T-cell (primary cell): ENCODE measurements around the gene KLF5. TPM values are rescaled to one million over a fixed set of nuclear protein-coding genes. Genes with fewer than 3 reads are reported as not detected.
"Not testable (repeated sequence)": the region's sequence is repeated elsewhere in the genome, so short reads cannot be mapped to it uniquely, and the experiment has no call there.

ENCODE experiments used
- ATAC-seq, 4 experiments: fragments of 200-7000 bp in 3 of 4; fragments of 150-1000 bp in 1 of 4; cut with Tn5 transposase; replicated peaks in 1 of 4; 1 replicate in 3 of 4; 2 replicates in 1 of 4; pipeline ENCODE4 v1.10.0; 2021; ENCODE audit warnings: moderate library complexity in 3 of 4, mild to moderate bottlenecking in 2 of 4, moderate number of reproducible peaks in 1 of 4
- CTCF ChIA-PET, 2 donors: fragments of 300-600 bp; sonication (Branson Sonifier 250); formaldehyde crosslinking; loops; one replicate each; lab custom pipeline; 2022; ENCODE audit warnings: antibody characterized with exemption in 2 of 2; lab: Charles Lee
- POLR2A ChIA-PET, 2 donors: fragments of 300-600 bp; sonication (Branson Sonifier 250); formaldehyde crosslinking; loops; one replicate each; lab custom pipeline; 2022; ENCODE audit warnings: antibody characterized with exemption in 2 of 2; lab: Charles Lee
- DNase-seq, 35 experiments: peaks; one replicate each; pipeline versions ENCODE4 v3.0.0 to v3.0.0-alpha.2; 2013 to 2023
- H3K27ac ChIP-seq: one replicate; pipeline ENCODE4 v1.5.1; 2013; ENCODE audit warnings: low read length
- H3K27me3 ChIP-seq, 2 experiments: replicated peaks in 1 of 2; 1 replicate in 1 of 2; 2 replicates in 1 of 2; pipeline versions ENCODE4 v1.6.1 to v1.7.0; 2013; ENCODE audit warnings: low read length in 1 of 2, mixed read lengths in 1 of 2; ENCODE audit not compliant: control insufficient read depth in 2 of 2, insufficient read depth in 2 of 2; ENCODE audit errors: extremely low read depth in 1 of 2
- H3K36me3 ChIP-seq, 2 donors: 1 replicate in 1 of 2; 2 replicates in 1 of 2; pipeline versions ENCODE4 v1.6.1 to v1.7.0; 2013; ENCODE audit warnings: low read length in 1 of 2; ENCODE audit not compliant: control insufficient read depth in 2 of 2, insufficient read depth in 1 of 2; ENCODE audit errors: extremely low read depth in 1 of 2
- H3K4me1 ChIP-seq, 2 experiments: 1 replicate in 1 of 2; 2 replicates in 1 of 2; pipeline versions ENCODE4 v1.6.1 to v1.7.0; 2013; ENCODE audit warnings: low read length in 2 of 2, mixed read lengths in 1 of 2; ENCODE audit not compliant: insufficient read depth in 2 of 2, control insufficient read depth in 1 of 2; ENCODE audit errors: extremely low read depth in 1 of 2
- H3K4me3 ChIP-seq, 2 donors: 1 replicate in 1 of 2; 2 replicates in 1 of 2; pipeline versions ENCODE4 v1.5.1 to v1.7.0; 2013; ENCODE audit warnings: mild to moderate bottlenecking in 2 of 2, low read length in 1 of 2, moderate library complexity in 1 of 2; ENCODE audit not compliant: control insufficient read depth in 1 of 2; ENCODE audit errors: extremely low read depth in 1 of 2
- H3K9me3 ChIP-seq: 2 replicates; pipeline ENCODE4 v1.7.0; 2013
- H3K27ac Mint-ChIP-seq, 2 donors: one replicate each; pipeline ENCODE4 v1.8.0; 2020 to 2021; ENCODE audit warnings: mild to moderate bottlenecking in 2 of 2, mixed read lengths in 2 of 2
- H3K27me3 Mint-ChIP-seq, 2 donors: one replicate each; pipeline ENCODE4 v1.8.0; 2021 to 2022; ENCODE audit warnings: mixed read lengths in 2 of 2
- H3K36me3 Mint-ChIP-seq: one replicate; pipeline ENCODE4 v1.8.0; 2021; ENCODE audit warnings: mixed read lengths
- H3K4me1 Mint-ChIP-seq, 3 donors: one replicate each; pipeline ENCODE4 v1.8.0; 2020 to 2022; ENCODE audit warnings: mixed read lengths in 3 of 3, mild to moderate bottlenecking in 1 of 3
- H3K4me3 Mint-ChIP-seq, 3 donors: one replicate each; pipeline ENCODE4 v1.8.0; 2020 to 2022; ENCODE audit warnings: mild to moderate bottlenecking in 3 of 3, mixed read lengths in 3 of 3, moderate library complexity in 3 of 3
- H3K9me3 Mint-ChIP-seq, 3 donors: one replicate each; pipeline ENCODE4 v1.8.0; 2020 to 2022; ENCODE audit warnings: mixed read lengths in 3 of 3
- WGBS: methylation state at CpG from one replicate; pipeline ENCODE4 v1.1.5; 2013; ENCODE audit warnings: missing lambda C conversion rate; ENCODE audit not compliant: insufficient coverage; 5-methylcytosine and 5-hydroxymethylcytosine counted together
- total RNA-seq, 35 experiments: library from RNA in 6 of 35; stranded (reverse) in 6 of 35; fragments of 120-200 nt in 1 of 35; gene quantifications; one replicate each; pipeline versions ENCODE4 v1.2.1 to v1.2.4 and lab custom pipeline; 2013 to 2026

KLF5 gene
- total RNA-seq, 5 donors from 2014 or later (not counting 1 experiment from before 2014, with no cell fraction given) = 2.5 to 6.2 (median 4.3) TPM

DNA sequence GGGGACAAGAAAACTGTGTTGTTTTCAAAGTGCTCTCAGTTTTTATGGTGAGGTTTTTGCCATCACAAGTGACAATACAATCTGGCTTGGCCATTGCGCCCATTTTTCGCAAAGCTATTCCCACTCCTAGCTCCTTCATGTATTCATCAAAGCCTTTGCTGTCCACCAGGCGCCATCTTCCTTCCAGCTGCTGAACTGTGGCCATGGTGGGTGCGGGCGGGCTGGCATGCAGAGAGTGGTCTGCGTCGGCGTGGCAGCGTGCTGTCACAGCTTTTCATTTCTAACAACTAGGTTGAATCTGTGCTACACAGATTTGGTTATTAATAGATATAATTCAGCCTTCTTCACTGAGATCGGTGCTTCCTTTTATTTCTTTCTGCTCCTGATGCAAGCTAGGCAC is 42.0 kb downstream of the KLF5 start:
- H3K4me1 ChIP-seq, ATAC-seq, H3K27ac ChIP-seq, DNase-seq, H3K4me1 Mint-ChIP-seq, H3K4me3 Mint-ChIP-seq, H3K9me3 Mint-ChIP-seq, CTCF ChIA-PET, H3K27me3 Mint-ChIP-seq, POLR2A ChIA-PET, H3K36me3 ChIP-seq, H3K9me3 ChIP-seq, H3K4me3 ChIP-seq, H3K27me3 ChIP-seq, H3K27ac Mint-ChIP-seq, H3K36me3 Mint-ChIP-seq: not testable (repeated sequence)
- 86% methylated on average over 1 of the region's 10 CpGs for WGBS

GRCh38 chr13:73101351-73102007 is 42.7 kb downstream of the KLF5 start:
- Mint-ChIP-seq H3K36me3 (no peaks in the 10 kb centered on the region), H3K9me3 (no peaks in the 10 kb centered on the region), H3K4me1 (no peaks in the 10 kb centered on the region), H3K27ac (no peak overlapping the region), H3K27me3 (peaks cover 5 to 8% of the 10 kb centered on the region in 2 donors), H3K4me3 (no peak overlapping the region)
- Histone ChIP-seq H3K9me3 (no peaks in the 10 kb centered on the region), H3K4me3 (no peak overlapping the region), H3K36me3 (no peaks in the 10 kb centered on the region), H3K27ac (no peak overlapping the region), H3K4me1 (no peaks in the 10 kb centered on the region), H3K27me3 (peaks cover 0 to 4% of the 10 kb centered on the region in 2 experiments)
- no CpG with 5 or more reads among the region's 2 CpGs for WGBS
- POLR2A ChIA-PET = no interaction called here
- CTCF ChIA-PET = no interaction called here
- ATAC-seq = no peak
- DNase-seq = no peak

GRCh38 chr13:73103238-73103637 is 44.4 kb downstream of the KLF5 start:
- ChIA-PET CTCF (no interaction called here), POLR2A (no interaction called here)
- Mint-ChIP-seq H3K27ac (no peak overlapping the region), H3K4me1 (no peaks in the 10 kb centered on the region), H3K4me3 (no peak overlapping the region), H3K36me3 (no peaks in the 10 kb centered on the region), H3K27me3 (peaks cover 10 to 14% of the 10 kb centered on the region in 2 donors), H3K9me3 (no peaks in the 10 kb centered on the region)
- H3K4me1 ChIP-seq = no peaks in the 10 kb centered on the region
- no peak for DNase-seq
- peaks cover 0 to 2% of the 10 kb centered on the region in 2 experiments for H3K27me3 ChIP-seq
- no CpG with 5 or more reads among the region's 1 CpG for WGBS
- no peaks in the 10 kb centered on the region for H3K9me3 ChIP-seq
- no peaks in the 10 kb centered on the region for H3K36me3 ChIP-seq
- ATAC-seq = no peak
- no peak overlapping the region for H3K27ac ChIP-seq
- no peak overlapping the region for H3K4me3 ChIP-seq

GRCh38 chr13:73106513-73107178 is 47.8 kb downstream of the KLF5 start:
- no peaks in the 10 kb centered on the region for H3K4me1 ChIP-seq
- H3K4me1 Mint-ChIP-seq = no peaks in the 10 kb centered on the region
- ATAC-seq = no peak
- peaks cover 8 to 14% of the 10 kb centered on the region in 2 donors for H3K27me3 Mint-ChIP-seq
- no peaks in the 10 kb centered on the region for H3K9me3 ChIP-seq
- H3K27ac Mint-ChIP-seq = no peak overlapping the region
- no peak overlapping the region for H3K4me3 Mint-ChIP-seq
- H3K4me3 ChIP-seq = no peak overlapping the region
- H3K36me3 Mint-ChIP-seq = no peaks in the 10 kb centered on the region
- H3K27ac ChIP-seq = no peak overlapping the region
- H3K9me3 Mint-ChIP-seq = no peaks in the 10 kb centered on the region
- no peaks in the 10 kb centered on the region for H3K36me3 ChIP-seq
- WGBS = no CpG with 5 or more reads among the region's 10 CpGs
- ChIA-PET CTCF (no interaction called here), POLR2A (no interaction called here)
- peaks cover 0 to 2% of the 10 kb centered on the region in 2 experiments for H3K27me3 ChIP-seq
- DNase-seq = no peak

DNA sequence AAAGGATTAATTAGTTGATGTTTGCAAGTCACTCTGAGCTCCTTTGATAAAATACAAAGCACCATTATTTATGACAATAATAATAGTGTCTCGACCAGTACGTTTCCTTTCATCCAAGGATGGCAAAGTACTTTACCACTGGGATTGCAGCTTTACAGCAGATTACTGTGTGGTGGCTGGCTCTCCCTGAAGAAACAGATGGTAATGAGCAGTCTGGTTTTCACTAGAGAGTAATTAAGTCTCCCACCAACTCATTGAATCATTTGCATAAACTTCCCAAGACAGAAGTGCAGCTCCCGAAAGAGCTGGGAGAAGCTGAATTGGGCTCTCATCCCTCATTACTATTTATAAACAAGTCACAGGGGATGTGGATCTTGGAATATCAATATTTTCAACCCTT is 48.7 kb downstream of the KLF5 start:
- no peak overlapping the region for H3K27ac ChIP-seq
- no peaks in the 10 kb centered on the region for H3K36me3 ChIP-seq
- no CpG with 5 or more reads among the region's 3 CpGs for WGBS
- ChIA-PET CTCF (no interaction called here), POLR2A (no interaction called here)
- DNase-seq (no peak), ATAC-seq (no peak)
- H3K4me3 ChIP-seq = no peak overlapping the region
- Mint-ChIP-seq H3K9me3 (no peaks in the 10 kb centered on the region), H3K27ac (no peak overlapping the region), H3K27me3 (peaks cover 8 to 12% of the 10 kb centered on the region in 2 donors), H3K4me3 (no peak overlapping the region), H3K4me1 (no peaks in the 10 kb centered on the region), H3K36me3 (no peaks in the 10 kb centered on the region)
- peaks cover 0 to 2% of the 10 kb centered on the region in 2 experiments for H3K27me3 ChIP-seq
- no peaks in the 10 kb centered on the region for H3K9me3 ChIP-seq
- no peaks in the 10 kb centered on the region for H3K4me1 ChIP-seq

GRCh38 chr13:73107970-73108369 is 49.2 kb downstream of the KLF5 start:
- DNase-seq (no peak), ATAC-seq (no peak)
- no peaks in the 10 kb centered on the region for H3K9me3 Mint-ChIP-seq
- no peaks in the 10 kb centered on the region for H3K36me3 Mint-ChIP-seq
- Histone ChIP-seq H3K27ac (no peak overlapping the region), H3K4me1 (no peaks in the 10 kb centered on the region), H3K36me3 (no peaks in the 10 kb centered on the region), H3K27me3 (peaks cover 0 to 2% of the 10 kb centered on the region in 2 experiments), H3K9me3 (no peaks in the 10 kb centered on the region), H3K4me3 (no peak overlapping the region)
- no peak overlapping the region for H3K4me3 Mint-ChIP-seq
- peaks cover 8% of the 10 kb centered on the region in 2 donors for H3K27me3 Mint-ChIP-seq
- 68% methylated on average over 6 of the region's 8 CpGs for WGBS
- H3K4me1 Mint-ChIP-seq = no peaks in the 10 kb centered on the region
- H3K27ac Mint-ChIP-seq = no peak overlapping the region
- POLR2A ChIA-PET = no interaction called here
- CTCF ChIA-PET = no interaction called here
